Gastrocnemius medialis (tissue), 4 donors: ENCODE measurements around the gene TRDN.
"Not testable (repeated sequence)": the region's sequence is repeated elsewhere in the genome, so short reads cannot be mapped to it uniquely, and the experiment has no call there.

Experiments used
- CTCF ChIP-seq, 5 experiments: fragments of 450-650 bp in 3 of 5; fragments of 200-600 bp in 2 of 5; sonication (generic) in 2 of 5; IDR thresholded peaks in 4 of 5; conservative IDR thresholded peaks in 1 of 5; 1 replicate in 4 of 5; 2 replicates in 1 of 5; pipeline ENCODE4 v1.5.1; 2016 to 2019; ENCODE audit warnings: antibody characterized with exemption in 5 of 5, mild to moderate bottlenecking in 3 of 5, moderate library complexity in 3 of 5
- POLR2A ChIP-seq, 2 donors: fragments of 450-650 bp; IDR thresholded peaks; one replicate each; pipeline ENCODE4 v1.6.1; 2017; ENCODE audit warnings: antibody characterized with exemption in 2 of 2, mild to moderate bottlenecking in 2 of 2, moderate library complexity in 2 of 2

- not testable (repeated sequence) for TF ChIP-seq POLR2A (IDR thresholded peaks at IDR 0.05); CTCF (IDR thresholded peaks at IDR 0.05 in 4 of 5, conservative IDR thresholded peaks at IDR 0.05 in 1 of 5)
Measured at GRCh38 chr6:123472025-123472702, 164.6 kb downstream of the TRDN start.
